Neuronal stem cell (in vitro differentiated cells): ENCODE measurements around the gene PTPN21.

Experiments
- DNase-seq: peaks from one replicate; pipeline ENCODE4 v3.0.0-alpha.2; 2013; ENCODE audit warnings: low spot score
- H2AFZ ChIP-seq: one replicate; pipeline ENCODE4 v1.6.1; 2013; ENCODE audit warnings: mild to moderate bottlenecking, low read length, inconsistent platforms
- H2AK5ac ChIP-seq: 2 replicates; pipeline ENCODE4 v1.6.1; 2013; ENCODE audit warnings: low read depth, mild to moderate bottlenecking, inconsistent platforms, low read length, moderate library complexity, mixed read lengths
- H2BK120ac ChIP-seq: 2 replicates; pipeline ENCODE4 v1.6.1; 2013; ENCODE audit warnings: low read depth, mild to moderate bottlenecking, inconsistent platforms, low read length, moderate library complexity, mixed read lengths
- H2BK12ac ChIP-seq: one replicate; pipeline ENCODE4 v1.6.1; 2013; ENCODE audit warnings: low read length, inconsistent platforms
- H2BK15ac ChIP-seq: 2 replicates; pipeline ENCODE4 v1.6.1; 2013; ENCODE audit warnings: mild to moderate bottlenecking, low read length, inconsistent platforms, mixed read lengths
- H2BK5ac ChIP-seq: one replicate; pipeline ENCODE4 v1.6.1; 2013; ENCODE audit warnings: inconsistent platforms, mild to moderate bottlenecking, low read length, moderate library complexity
- H3K14ac ChIP-seq: one replicate; pipeline ENCODE4 v1.6.1; 2013; ENCODE audit warnings: low read length, inconsistent platforms
- H3K18ac ChIP-seq: 2 replicates; pipeline ENCODE4 v1.6.1; 2013; ENCODE audit warnings: low read length, inconsistent platforms
- H3K23ac ChIP-seq: 2 replicates; pipeline ENCODE4 v1.6.1; 2013; ENCODE audit warnings: low read depth, mild to moderate bottlenecking, mixed read lengths, low read length, inconsistent platforms; ENCODE audit not compliant: poor library complexity
- H3K27ac ChIP-seq: replicated peaks from 3 replicates; pipeline ENCODE4 v1.5.1; 2013; ENCODE audit warnings: low read length, inconsistent platforms
- H3K27me3 ChIP-seq, 3 experiments: 2 replicates each; pipeline ENCODE4 v1.6.1; 2013; ENCODE audit warnings: low read length in 3 of 3, mild to moderate bottlenecking in 2 of 3, inconsistent platforms in 1 of 3, low read depth in 1 of 3, mixed read lengths in 1 of 3, moderate library complexity in 1 of 3; ENCODE audit not compliant: control insufficient read depth in 3 of 3, insufficient read depth in 3 of 3
- H3K36me3 ChIP-seq, 2 donors: replicated peaks in 1 of 2; 2 replicates each; pipeline ENCODE4 v1.6.1; 2013; ENCODE audit warnings: low read length in 2 of 2; ENCODE audit not compliant: control insufficient read depth in 2 of 2, insufficient read depth in 2 of 2
- H3K4ac ChIP-seq: 2 replicates; pipeline ENCODE4 v1.6.1; 2013; ENCODE audit warnings: inconsistent platforms, mild to moderate bottlenecking, low read length, moderate library complexity
- H3K4me1 ChIP-seq, 2 donors: 1 replicate in 1 of 2; 2 replicates in 1 of 2; pipeline ENCODE4 v1.6.1; 2013; ENCODE audit warnings: low read length in 2 of 2, low read depth in 1 of 2; ENCODE audit not compliant: control insufficient read depth in 2 of 2, insufficient read depth in 1 of 2
- H3K4me2 ChIP-seq: one replicate; pipeline ENCODE4 v1.6.1; 2013; ENCODE audit warnings: mild to moderate bottlenecking, low read length, inconsistent platforms; ENCODE audit not compliant: insufficient read depth, poor library complexity, severe bottlenecking
- H3K4me3 ChIP-seq, 2 donors: 2 replicates each; pipeline ENCODE4 v1.5.1; 2013; ENCODE audit warnings: low read length in 2 of 2, mild to moderate bottlenecking in 2 of 2, inconsistent platforms in 1 of 2, moderate library complexity in 1 of 2
- H3K79me1 ChIP-seq: one replicate; pipeline ENCODE4 v1.6.1; 2013; ENCODE audit warnings: low read depth, mild to moderate bottlenecking, inconsistent platforms, low read length, moderate library complexity
- H3K9ac ChIP-seq: one replicate; pipeline ENCODE4 v1.6.1; 2013; ENCODE audit warnings: mild to moderate bottlenecking, low read depth, low read length, inconsistent platforms; ENCODE audit not compliant: poor library complexity
- H3K9me3 ChIP-seq, 2 donors: replicated peaks in 1 of 2; 2 replicates each; pipeline versions ENCODE3 to v1.6.1; 2013; ENCODE audit warnings: low read length in 2 of 2, mild to moderate bottlenecking in 2 of 2, inconsistent platforms in 1 of 2, low read depth in 1 of 2, mixed read lengths in 1 of 2, moderate library complexity in 1 of 2; ENCODE audit not compliant: control insufficient read depth in 2 of 2, insufficient read depth in 1 of 2
- H4K8ac ChIP-seq: one replicate; pipeline ENCODE4 v1.6.1; 2013; ENCODE audit warnings: low read depth, mild to moderate bottlenecking, inconsistent platforms, low read length, moderate library complexity
- H4K91ac ChIP-seq: one replicate; pipeline ENCODE4 v1.6.1; 2013; ENCODE audit warnings: low read length, low read depth, mild to moderate bottlenecking, inconsistent platforms; ENCODE audit not compliant: poor library complexity
- WGBS, 2 donors: extraction: QIAGEN DNeasy Blood & Tissue Kit; methylation state at CpG; one replicate each; pipeline ENCODE4 v1.1.7; 2013; ENCODE audit warnings: missing lambda C conversion rate in 2 of 2, mixed read lengths in 1 of 2; ENCODE audit not compliant: insufficient read length in 2 of 2, insufficient replicate concordance in 1 of 2; ENCODE audit errors: extremely low coverage in 2 of 2; 5-methylcytosine and 5-hydroxymethylcytosine counted together

Gene PTPN21

DNA sequence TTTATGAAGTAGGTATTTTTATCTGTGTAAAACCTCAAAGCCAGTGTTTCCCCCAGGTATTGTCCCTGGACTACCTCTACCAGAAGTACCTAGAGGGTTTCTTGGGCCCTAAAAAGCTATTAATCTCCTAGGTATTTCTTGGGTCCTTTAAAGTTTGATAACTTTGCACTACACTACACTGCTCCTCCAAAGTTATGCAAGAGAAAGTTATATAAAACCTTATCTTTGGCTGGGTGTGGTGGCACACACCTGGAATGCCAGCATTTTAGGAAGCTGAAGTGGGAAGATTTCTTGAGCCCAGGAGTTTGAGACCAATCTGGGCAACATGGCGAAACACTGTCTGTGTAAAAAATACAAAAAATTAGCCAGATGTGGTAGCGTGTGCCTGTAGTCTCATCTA lies 34.9 kb downstream of the PTPN21 start:
- Histone ChIP-seq H2BK12ac (no peak overlapping the region), H3K9me3 (no peaks in the 10 kb centered on the region), H3K79me1 (peaks cover 4% of the 10 kb centered on the region), H2BK120ac (no peak overlapping the region), H2BK15ac (no peak overlapping the region), H2BK5ac (no peak overlapping the region), H4K8ac (no peak overlapping the region), H2AFZ (no peak overlapping the region), H2AK5ac (no peak overlapping the region), H3K23ac (no peak overlapping the region), H3K4me1 (peaks cover 4 to 11% of the 10 kb centered on the region in 2 donors), H3K27me3 (no peaks in the 10 kb centered on the region), H3K27ac (no peak overlapping the region), H3K14ac (no peak overlapping the region), H4K91ac (no peak overlapping the region), H3K9ac (no peak overlapping the region), H3K4me3 (no peak overlapping the region), H3K4ac (no peak overlapping the region), H3K36me3 (peaks cover 0 to 13% of the 10 kb centered on the region in 2 donors), H3K18ac (no peak overlapping the region), H3K4me2 (no peak overlapping the region)
- WGBS, 2 donors = no CpG with 5 or more reads among the region's 2 CpGs
- no peak for DNase-seq

DNA sequence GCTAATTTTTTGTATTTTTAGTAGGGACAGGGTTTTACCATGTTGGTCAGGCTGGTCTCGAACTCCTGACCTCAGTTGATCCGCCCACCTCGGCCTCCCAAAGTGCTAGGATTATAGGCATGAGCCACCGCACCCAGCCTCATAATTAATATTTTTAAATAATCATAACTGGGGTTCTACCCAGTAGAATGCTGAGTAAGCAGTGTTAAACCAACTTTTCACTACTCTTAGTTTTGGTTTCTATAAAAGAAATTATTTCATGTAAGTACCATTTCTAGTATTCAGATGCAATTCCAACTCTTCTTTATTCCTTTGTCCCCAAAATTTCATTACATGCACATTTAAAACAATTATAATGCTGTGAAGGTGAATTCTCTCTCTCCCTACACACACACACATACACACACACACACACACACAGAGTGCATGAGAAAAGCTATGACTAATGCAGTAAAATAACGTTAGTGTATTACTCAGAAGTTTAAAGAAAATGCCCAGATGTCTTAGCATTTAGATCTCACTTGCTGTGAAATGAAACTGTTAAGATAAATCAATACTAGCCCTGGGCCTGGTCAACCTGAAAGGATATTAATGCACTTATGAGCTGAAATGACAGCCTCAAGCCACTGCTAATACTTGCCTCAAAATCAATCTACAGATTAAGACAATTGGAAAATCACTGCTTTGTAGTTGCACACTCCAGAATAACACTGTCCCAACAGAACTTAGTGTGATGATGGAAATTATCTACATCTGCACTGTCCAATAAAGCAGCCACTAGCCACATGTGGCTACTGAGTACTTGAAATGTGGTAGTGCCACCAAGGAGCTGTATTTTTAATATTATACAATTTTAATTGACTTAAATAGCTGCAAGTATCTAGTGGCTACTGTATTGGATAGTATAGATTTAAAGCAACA lies 36.0 kb downstream of the PTPN21 start:
- no peak overlapping the region for H2AFZ ChIP-seq
- peaks cover 2% of the 10 kb centered on the region for H3K79me1 ChIP-seq
- H3K9me3 ChIP-seq = no peaks in the 10 kb centered on the region
- peaks cover 0 to 23% of the 10 kb centered on the region in 2 donors for H3K36me3 ChIP-seq
- no peak overlapping the region for H3K27ac ChIP-seq
- H3K27me3 ChIP-seq = no peaks in the 10 kb centered on the region
- H2BK12ac ChIP-seq = no peak overlapping the region
- no peak overlapping the region for H3K9ac ChIP-seq
- no peak overlapping the region for H2BK15ac ChIP-seq
- H2BK120ac ChIP-seq = no peak overlapping the region
- no peak overlapping the region for H4K91ac ChIP-seq
- H2AK5ac ChIP-seq = no peak overlapping the region
- no peak overlapping the region for H2BK5ac ChIP-seq
- peaks cover 4 to 11% of the 10 kb centered on the region in 2 donors for H3K4me1 ChIP-seq
- DNase-seq = no peak
- no peak overlapping the region for H3K4me3 ChIP-seq
- no peak overlapping the region for H4K8ac ChIP-seq
- no peak overlapping the region for H3K14ac ChIP-seq
- no peak overlapping the region for H3K4ac ChIP-seq
- no peak overlapping the region for H3K23ac ChIP-seq
- no peak overlapping the region for H3K4me2 ChIP-seq
- H3K18ac ChIP-seq = no peak overlapping the region
- no CpG with 5 or more reads among the region's 5 CpGs for WGBS, 2 donors

DNA sequence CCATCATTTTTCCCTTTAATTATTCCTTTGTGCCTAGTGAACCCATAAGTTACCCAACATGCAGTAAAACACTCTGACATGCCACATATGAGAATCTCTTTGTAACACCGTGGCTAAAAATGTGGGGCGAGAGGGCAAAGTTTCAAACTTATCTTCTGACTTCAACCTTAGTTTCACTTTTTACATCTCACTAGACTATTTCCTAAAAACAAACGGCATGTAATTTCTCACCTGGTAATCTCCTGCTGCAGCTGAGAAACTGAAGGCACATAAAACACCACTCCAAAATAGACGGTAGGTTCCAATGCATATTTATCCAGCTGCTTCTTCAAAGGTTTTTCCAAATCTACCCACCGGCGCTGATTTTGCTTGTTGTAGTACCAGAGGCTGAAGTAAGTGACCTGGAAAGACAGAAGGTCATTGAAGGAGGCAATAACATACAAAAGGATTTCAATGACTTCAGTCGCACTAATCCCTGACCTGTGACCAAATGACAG lies 37.9 kb downstream of the PTPN21 start:
- H3K9me3 ChIP-seq = no peaks in the 10 kb centered on the region
- H2BK12ac ChIP-seq = no peak overlapping the region
- no peak overlapping the region for H2BK120ac ChIP-seq
- peaks cover 4 to 11% of the 10 kb centered on the region in 2 donors for H3K4me1 ChIP-seq
- H3K14ac ChIP-seq = no peak overlapping the region
- no peak overlapping the region for H3K4me2 ChIP-seq
- H3K18ac ChIP-seq = no peak overlapping the region
- DNase-seq = peak; percentile 66
- no peak overlapping the region for H3K27ac ChIP-seq
- H2BK5ac ChIP-seq = no peak overlapping the region
- H4K91ac ChIP-seq = no peak overlapping the region
- H3K79me1 ChIP-seq = no peaks in the 10 kb centered on the region
- H2AK5ac ChIP-seq = no peak overlapping the region
- H3K23ac ChIP-seq = no peak overlapping the region
- no peak overlapping the region for H2AFZ ChIP-seq
- H3K4ac ChIP-seq = no peak overlapping the region
- H4K8ac ChIP-seq = no peak overlapping the region
- no peaks in the 10 kb centered on the region for H3K27me3 ChIP-seq
- no peak overlapping the region for H2BK15ac ChIP-seq
- H3K9ac ChIP-seq = no peak overlapping the region
- no CpG with 5 or more reads among the region's 7 CpGs for WGBS, 2 donors
- H3K36me3 ChIP-seq = peaks cover 2 to 30% of the 10 kb centered on the region in 2 donors
- H3K4me3 ChIP-seq = no peak overlapping the region

DNA sequence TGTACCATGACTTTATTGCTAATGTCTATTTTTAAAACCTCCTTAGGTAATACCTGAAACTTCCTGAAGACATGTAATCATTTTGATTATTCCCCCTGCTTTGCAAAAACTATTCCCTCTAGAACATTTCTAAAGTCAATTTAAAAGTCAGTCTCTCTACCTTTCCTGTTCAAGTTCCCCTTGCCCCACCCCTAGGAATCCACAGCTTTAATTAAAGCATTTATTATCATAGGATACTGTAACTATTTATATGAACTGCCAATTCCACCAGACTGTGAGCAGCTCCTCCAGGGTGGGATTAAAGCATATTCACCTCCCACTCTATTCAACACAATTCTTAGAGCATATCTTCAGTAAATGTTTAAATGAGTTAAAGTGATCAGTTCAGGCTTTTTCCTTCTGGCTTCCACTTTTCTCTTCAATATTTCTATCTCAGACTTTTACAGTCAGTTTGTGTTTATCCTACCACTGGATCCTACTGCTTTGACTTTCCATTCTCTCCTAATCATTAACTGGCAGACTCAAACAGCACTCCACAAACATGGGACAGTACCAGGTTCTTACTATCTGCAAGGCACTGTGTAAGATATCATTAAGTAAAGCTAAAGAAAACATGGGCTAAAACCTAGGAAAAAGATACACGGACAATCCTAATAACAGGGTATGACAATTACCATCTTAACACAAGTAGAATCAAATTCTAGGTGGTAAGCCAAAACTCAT lies 39.1 kb downstream of the PTPN21 start:
- DNase-seq = no peak

More for the DNA sequence above, 39.1 kb downstream of the PTPN21 start:
- Histone ChIP-seq H3K9ac (no peak overlapping the region), H4K91ac (no peak overlapping the region), H3K18ac (no peak overlapping the region), H3K23ac (no peak overlapping the region), H2AK5ac (no peak overlapping the region), H2BK12ac (no peak overlapping the region), H2AFZ (no peak overlapping the region), H3K4ac (no peak overlapping the region), H3K4me3 (no peak overlapping the region), H2BK5ac (no peak overlapping the region), H3K27ac (no peak overlapping the region), H3K79me1 (no peaks in the 10 kb centered on the region), H3K4me2 (no peak overlapping the region), H3K36me3 (peaks cover 2 to 31% of the 10 kb centered on the region in 2 donors), H4K8ac (no peak overlapping the region), H3K14ac (no peak overlapping the region), H3K4me1 (peaks cover 4 to 11% of the 10 kb centered on the region in 2 donors), H2BK120ac (no peak overlapping the region), H3K9me3 (no peaks in the 10 kb centered on the region), H3K27me3 (no peaks in the 10 kb centered on the region), H2BK15ac (no peak overlapping the region)
- WGBS, 2 donors = no CpG with 5 or more reads among the region's 1 CpG
